ENCODE measurements around the gene SRPRB. TPM values are rescaled to one million over a fixed set of nuclear protein-coding genes. Genes with fewer than 3 reads are reported as not detected.

SRPRB gene
- total RNA-seq, 1 experiment from 2014 or later = 54.8 TPM

DNA sequence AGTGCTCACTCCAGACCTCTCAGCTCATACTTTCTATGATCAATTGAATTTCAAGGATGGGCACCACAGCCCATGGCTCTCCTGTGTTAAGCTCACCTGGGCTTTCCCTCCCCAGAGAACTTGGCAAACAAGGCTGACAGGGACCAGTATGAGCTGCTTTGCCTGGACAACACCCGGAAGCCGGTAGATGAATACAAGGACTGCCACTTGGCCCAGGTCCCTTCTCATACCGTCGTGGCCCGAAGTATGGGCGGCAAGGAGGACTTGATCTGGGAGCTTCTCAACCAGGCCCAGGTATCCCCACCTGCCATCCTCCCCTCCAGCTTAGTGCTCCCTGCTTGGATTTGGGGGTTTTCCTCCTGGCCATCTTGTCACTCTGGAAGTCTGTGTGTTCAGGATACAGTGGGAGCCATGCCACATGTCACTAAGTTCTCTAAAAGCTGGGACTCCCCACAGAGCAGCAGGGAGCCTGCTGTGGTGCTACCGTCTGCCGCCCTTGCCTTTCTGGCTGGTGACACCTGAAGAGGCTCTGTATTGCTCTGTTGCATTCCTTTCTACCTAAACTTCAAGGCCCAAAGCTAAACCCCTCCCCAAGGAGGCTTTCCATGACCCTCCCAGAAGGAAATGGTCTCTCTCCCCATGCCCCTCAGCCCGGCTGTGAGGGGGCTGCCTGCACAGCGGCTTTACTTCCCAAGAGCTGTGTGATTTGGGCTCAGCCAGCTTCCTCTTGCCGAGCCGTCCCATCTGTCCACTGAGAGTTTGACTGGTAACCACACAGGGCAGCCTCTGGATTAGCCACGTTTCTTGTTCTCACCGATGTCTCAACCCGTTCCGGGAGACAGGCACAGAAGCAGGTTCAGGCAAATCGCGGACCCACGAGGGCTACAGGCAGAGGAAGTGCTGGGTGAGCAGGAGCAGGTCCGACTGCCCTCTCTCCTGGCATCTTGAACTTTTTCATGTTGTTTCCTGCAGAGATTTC lies 48.6 kb upstream of the SRPRB start:
- Mint-ChIP-seq H3K4me1 (peaks cover 25 to 26% of the 10 kb centered on the region in 2 experiments), H3K27me3 (ENCODE audit: low read depth) (peaks cover 7% of the 10 kb centered on the region), H3K36me3 (ENCODE audit: insufficient read depth in 1 of 3, low read depth in 3 of 3) (no peaks in the 10 kb centered on the region; a peak in 1 of 7 replicates), H3K9me3 (no peaks in the 10 kb centered on the region), H3K27ac (no peak overlapping the region; a peak in 1 of 7 replicates), H3K4me3 (no peak overlapping the region)
- no peak overlapping the region for H2AK5ac ChIP-seq (ENCODE audit: insufficient read length, low read length)
- no peak overlapping the region for H4K8ac ChIP-seq (replicated peaks; ENCODE audit: insufficient read length, low read depth, low read length)
- no peak overlapping the region for H3K56ac ChIP-seq (ENCODE audit: insufficient read length, low read depth, low read length)
- H3K79me1 ChIP-seq (ENCODE audit: insufficient read depth, low read depth, low read length, poor library complexity, severe bottlenecking) = no peaks in the 10 kb centered on the region
- no peak overlapping the region for H2BK20ac ChIP-seq (ENCODE audit: low read depth, low read length, poor library complexity, severe bottlenecking)
- no peak overlapping the region for H3K27ac ChIP-seq (ENCODE audit: insufficient read length, low read depth, low read length)
- H4K5ac ChIP-seq (ENCODE audit: insufficient read length, low read depth, low read length) = no peak overlapping the region
- no peak overlapping the region for H3K18ac ChIP-seq (ENCODE audit: insufficient read length, low read depth, low read length)
- TF ChIP-seq, protein P1, sequence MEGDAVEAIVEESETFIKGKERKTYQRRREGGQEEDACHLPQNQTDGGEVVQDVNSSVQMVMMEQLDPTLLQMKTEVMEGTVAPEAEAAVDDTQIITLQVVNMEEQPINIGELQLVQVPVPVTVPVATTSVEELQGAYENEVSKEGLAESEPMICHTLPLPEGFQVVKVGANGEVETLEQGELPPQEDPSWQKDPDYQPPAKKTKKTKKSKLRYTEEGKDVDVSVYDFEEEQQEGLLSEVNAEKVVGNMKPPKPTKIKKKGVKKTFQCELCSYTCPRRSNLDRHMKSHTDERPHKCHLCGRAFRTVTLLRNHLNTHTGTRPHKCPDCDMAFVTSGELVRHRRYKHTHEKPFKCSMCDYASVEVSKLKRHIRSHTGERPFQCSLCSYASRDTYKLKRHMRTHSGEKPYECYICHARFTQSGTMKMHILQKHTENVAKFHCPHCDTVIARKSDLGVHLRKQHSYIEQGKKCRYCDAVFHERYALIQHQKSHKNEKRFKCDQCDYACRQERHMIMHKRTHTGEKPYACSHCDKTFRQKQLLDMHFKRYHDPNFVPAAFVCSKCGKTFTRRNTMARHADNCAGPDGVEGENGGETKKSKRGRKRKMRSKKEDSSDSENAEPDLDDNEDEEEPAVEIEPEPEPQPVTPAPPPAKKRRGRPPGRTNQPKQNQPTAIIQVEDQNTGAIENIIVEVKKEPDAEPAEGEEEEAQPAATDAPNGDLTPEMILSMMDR (conservative IDR thresholded peaks at IDR 0.05) = no peak
- H3K4me2 ChIP-seq (ENCODE audit: insufficient read depth, insufficient read length, low read length) = no peak overlapping the region
- no peaks in the 10 kb centered on the region for H3K9me3 ChIP-seq (ENCODE audit: control insufficient read depth, low read depth, low read length)
- H3T11ph ChIP-seq (ENCODE audit: low read length) = no peak overlapping the region
- H2BK15ac ChIP-seq (ENCODE audit: low read depth, low read length) = no peak overlapping the region
- H3K23ac ChIP-seq (ENCODE audit: insufficient read length, low read depth, low read length) = no peak overlapping the region
- no peak overlapping the region for H3K14ac ChIP-seq (ENCODE audit: insufficient read depth, low read length)
- H3K79me2 ChIP-seq (ENCODE audit: insufficient read depth, low read length) = no peaks in the 10 kb centered on the region
- no peaks in the 10 kb centered on the region for H4K20me1 ChIP-seq (ENCODE audit: control insufficient read depth, insufficient read depth, insufficient read length)
- H4K91ac ChIP-seq (ENCODE audit: insufficient read length, low read depth, low read length) = no peak overlapping the region
- no peak overlapping the region for H3K4ac ChIP-seq (ENCODE audit: low read depth, low read length)
- no peaks in the 10 kb centered on the region for H3K27me3 ChIP-seq (ENCODE audit: insufficient read depth, low read length)
- H2AFZ ChIP-seq (ENCODE audit: low read length) = no peak overlapping the region
- H2BK12ac ChIP-seq (ENCODE audit: insufficient read length, low read depth, low read length) = no peak overlapping the region
- no CpG with 5 or more reads among the region's 20 CpGs for WGBS (ENCODE audit: extremely low coverage, insufficient read length, low lambda C conversion rate)
- no peaks in the 10 kb centered on the region for H3K4me1 ChIP-seq (ENCODE audit: insufficient read depth, low read length)
- DNase-seq = no peak
- H3K23me2 ChIP-seq (ENCODE audit: insufficient read length, low read depth, low read length, poor library complexity, severe bottlenecking) = no peaks in the 10 kb centered on the region
- H2BK5ac ChIP-seq (ENCODE audit: insufficient read length, low read length) = no peak overlapping the region
- H3K9ac ChIP-seq (ENCODE audit: extremely low read depth, insufficient read length, low read length) = no peak overlapping the region
- no peak overlapping the region for H2BK120ac ChIP-seq (ENCODE audit: low read depth, low read length, poor library complexity, severe bottlenecking)
